Measurements from ENCODE around the gene PRKAG1. TPM values are rescaled to one million over a fixed set of nuclear protein-coding genes. Genes with fewer than 3 reads are reported as not detected.
"Not testable (repeated sequence)": the region's sequence is repeated elsewhere in the genome, so short reads cannot be mapped to it uniquely, and the experiment has no call there.

The PRKAG1 gene
- 10 to 100 TPM; 52.5 to 54.7 TPM for polyA plus RNA-seq

DNA sequence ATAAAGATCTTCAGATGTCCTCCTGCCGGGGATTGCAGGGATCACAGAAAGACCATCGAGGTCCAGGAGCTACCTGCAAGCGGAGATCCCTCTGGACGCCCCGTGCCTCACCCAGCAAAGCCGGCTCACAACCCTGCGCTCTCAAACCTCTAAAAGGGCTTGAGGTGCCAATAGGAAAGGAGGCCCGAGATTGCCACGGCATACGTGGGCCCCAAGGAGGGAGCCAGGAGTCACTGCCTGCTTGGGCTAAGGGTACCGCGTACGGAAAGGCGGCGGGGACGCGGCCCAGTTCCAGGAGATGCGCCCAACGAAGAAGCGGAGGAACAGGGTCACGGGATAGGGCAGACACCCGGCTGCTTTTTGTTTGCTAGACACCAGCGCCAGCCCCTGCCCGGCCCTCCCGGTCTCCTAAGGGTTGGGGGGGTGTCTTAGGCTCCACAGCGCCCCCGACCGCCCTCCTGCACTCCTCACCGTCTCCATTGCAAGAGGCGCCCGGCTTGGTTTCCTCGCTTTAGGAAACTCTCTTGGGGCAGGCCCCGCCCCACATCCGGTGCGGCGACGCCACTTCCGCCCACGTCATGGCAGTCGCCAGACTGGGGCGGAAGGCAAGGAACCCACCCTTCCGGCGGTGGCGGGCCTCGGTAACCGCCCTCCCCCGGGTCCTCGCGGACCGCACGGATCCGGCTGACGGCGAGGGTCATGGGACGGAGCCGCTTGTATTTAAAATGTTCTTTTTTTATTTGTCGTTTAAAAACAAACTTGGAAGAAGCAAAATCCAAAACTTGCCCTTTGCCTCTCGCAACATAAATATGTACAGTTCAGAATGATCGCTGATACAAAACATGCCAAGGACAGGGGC is at the start of gene PRKAG1:
Gene PRKAG1 (minus strand): TSS at position 516 of the 859 bp plus-strand sequence. CDS start 36 bp downstream, at position 480.
- H3K9me3 ChIP-seq (ENCODE audit: control insufficient read depth in 2 of 2, insufficient read depth in 1 of 2, low read depth in 1 of 2, low read length in 1 of 2) = no peaks in the 10 kb centered on the region

DNA sequence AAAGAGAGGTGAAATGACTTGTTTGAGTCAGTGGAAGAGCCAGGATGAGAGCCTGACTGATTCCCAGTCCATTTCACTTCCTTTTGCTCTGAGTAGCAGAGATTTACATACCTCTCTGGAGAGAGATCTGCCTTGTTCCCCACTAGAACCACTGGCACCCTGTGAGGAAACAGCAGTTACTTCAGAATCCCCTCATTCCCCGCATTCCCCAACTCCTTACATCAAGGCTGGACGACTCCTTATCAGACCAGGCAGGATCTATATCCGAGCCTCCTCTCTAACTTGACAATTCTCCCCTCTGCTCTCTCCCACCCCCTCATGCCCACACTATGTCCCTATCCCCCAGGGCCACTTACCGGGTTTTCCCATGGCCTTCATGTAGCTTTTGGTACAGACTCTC is 47.5 kb upstream of the PRKAG1 start:
- Histone ChIP-seq H3K27me3 (ENCODE audit: control insufficient read depth in 1 of 2, insufficient read depth in 2 of 2, low read length in 2 of 2) (no peaks in the 10 kb centered on the region), H3K4me1 (ENCODE audit: control insufficient read depth in 2 of 2, insufficient read depth in 2 of 2, low read length in 1 of 2) (peaks cover 0 to 3% of the 10 kb centered on the region in 2 donors), H3K27ac (ENCODE audit: low read depth in 2 of 2, low read length in 1 of 2) (no peak overlapping the region), H3K4me3 (ENCODE audit: low read depth in 1 of 2, low read length in 2 of 2) (no peak overlapping the region), H3K9me3 (ENCODE audit: control insufficient read depth in 2 of 2, insufficient read depth in 1 of 2, low read depth in 1 of 2, low read length in 1 of 2) (no peaks in the 10 kb centered on the region), H3K36me3 (ENCODE audit: control insufficient read depth in 2 of 2, insufficient read depth in 2 of 2, low read length in 1 of 2) (no peaks in the 10 kb centered on the region)
- 78% methylated on average over 4 of the region's 4 CpGs for WGBS, 2 donors

More for the DNA sequence above, at the start of gene PRKAG1:
- Histone ChIP-seq H3K27me3 (ENCODE audit: control insufficient read depth in 1 of 2, insufficient read depth in 2 of 2, low read length in 2 of 2) (no peaks in the 10 kb centered on the region), H3K4me1 (ENCODE audit: control insufficient read depth in 2 of 2, insufficient read depth in 2 of 2, low read length in 1 of 2) (peaks cover 2 to 3% of the 10 kb centered on the region in 2 donors), H3K36me3 (ENCODE audit: control insufficient read depth in 2 of 2, insufficient read depth in 2 of 2, low read length in 1 of 2) (peaks cover 7 to 21% of the 10 kb centered on the region in 2 donors), H3K27ac (ENCODE audit: low read depth in 2 of 2, low read length in 1 of 2) (peak within 1 kb of the TSS; percentile 90 to 98), H3K4me3 (ENCODE audit: low read depth in 1 of 2, low read length in 2 of 2) (peak within 1 kb of the TSS; percentile 78 to 85)
- WGBS, 2 donors = 0% methylated on average over 58 to 59 of the region's 59 CpGs

DNA sequence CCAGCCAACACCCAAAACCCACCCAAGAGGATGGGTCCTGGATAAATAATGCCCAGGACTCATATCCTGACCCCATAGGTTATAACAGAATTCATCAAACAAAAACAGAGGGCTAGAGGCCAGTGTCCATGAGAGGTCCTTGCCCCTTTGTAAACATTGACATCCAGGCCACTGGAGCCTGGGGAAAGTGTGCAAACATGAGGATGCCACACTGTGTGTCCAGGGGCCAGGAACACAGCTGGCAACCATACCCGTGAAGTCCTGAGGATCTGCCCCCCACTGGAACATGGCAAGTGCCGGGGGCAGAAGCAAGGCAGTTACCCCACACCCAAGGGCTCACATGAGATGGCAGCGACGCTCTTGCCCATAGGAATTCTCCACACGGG is 46.2 kb upstream of the PRKAG1 start:
- H3K27ac ChIP-seq (ENCODE audit: low read depth in 2 of 2, low read length in 1 of 2) = no peak overlapping the region
- peaks cover 0 to 3% of the 10 kb centered on the region in 2 donors for H3K4me1 ChIP-seq (ENCODE audit: control insufficient read depth in 2 of 2, insufficient read depth in 2 of 2, low read length in 1 of 2)
- H3K9me3 ChIP-seq (ENCODE audit: control insufficient read depth in 2 of 2, insufficient read depth in 1 of 2, low read depth in 1 of 2, low read length in 1 of 2) = no peaks in the 10 kb centered on the region
- no peaks in the 10 kb centered on the region for H3K27me3 ChIP-seq (ENCODE audit: control insufficient read depth in 1 of 2, insufficient read depth in 2 of 2, low read length in 2 of 2)
- H3K4me3 ChIP-seq (ENCODE audit: low read depth in 1 of 2, low read length in 2 of 2) = no peak overlapping the region
- no peaks in the 10 kb centered on the region for H3K36me3 ChIP-seq (ENCODE audit: control insufficient read depth in 2 of 2, insufficient read depth in 2 of 2, low read length in 1 of 2)
- 90 to 93% methylated on average over 5 of the region's 5 CpGs for WGBS, 2 donors

- WGBS, 2 donors = 93% methylated on average over 17 of the region's 17 CpGs
These were observed 43.3 kb upstream of the PRKAG1 start for GRCh38 chr12:49061916-49062315.

DNA sequence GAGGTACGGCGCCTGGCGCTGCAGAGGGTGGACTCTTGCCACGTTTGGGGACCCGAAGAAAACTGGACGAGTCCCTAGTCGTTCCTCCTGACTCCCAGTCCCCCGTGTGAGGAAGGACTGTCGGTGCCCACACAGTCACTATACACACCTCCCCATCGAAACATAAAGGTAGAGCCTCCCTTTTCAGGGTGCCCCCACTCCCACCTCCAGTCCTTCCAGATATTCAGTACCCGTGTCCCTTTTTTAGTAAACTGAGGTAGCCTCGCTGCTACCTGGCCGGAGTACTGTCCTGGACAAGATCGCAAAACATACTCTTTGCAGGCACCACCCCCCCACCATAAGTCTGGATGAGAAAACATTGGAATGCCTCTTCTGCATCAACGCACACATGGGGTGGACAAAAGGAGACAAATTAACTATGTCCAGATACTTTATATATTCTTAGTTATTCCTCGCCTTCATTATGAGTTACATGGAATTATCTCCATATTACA is 42.6 kb upstream of the PRKAG1 start:
- Histone ChIP-seq H3K4me1 (ENCODE audit: control insufficient read depth in 2 of 2, insufficient read depth in 2 of 2, low read length in 1 of 2) (peaks cover 11% of the 10 kb centered on the region in 2 donors), H3K27me3 (ENCODE audit: control insufficient read depth in 1 of 2, insufficient read depth in 2 of 2, low read length in 2 of 2) (no peaks in the 10 kb centered on the region), H3K27ac (ENCODE audit: low read depth in 2 of 2, low read length in 1 of 2) (peak overlapping the region; percentile 52 to 98), H3K4me3 (ENCODE audit: low read depth in 1 of 2, low read length in 2 of 2) (peak overlapping the region; percentile 93 to 98), H3K9me3 (ENCODE audit: control insufficient read depth in 2 of 2, insufficient read depth in 1 of 2, low read depth in 1 of 2, low read length in 1 of 2) (no peaks in the 10 kb centered on the region), H3K36me3 (ENCODE audit: control insufficient read depth in 2 of 2, insufficient read depth in 2 of 2, low read length in 1 of 2) (no peaks in the 10 kb centered on the region)
- WGBS, 2 donors = 6% methylated on average over 16 of the region's 16 CpGs

More at GRCh38 chr12:49061916-49062315, 43.3 kb upstream of the PRKAG1 start:
- not testable (repeated sequence) for H3K27ac ChIP-seq (ENCODE audit: low read depth in 2 of 2, low read length in 1 of 2); H3K27me3 ChIP-seq (ENCODE audit: control insufficient read depth in 1 of 2, insufficient read depth in 2 of 2, low read length in 2 of 2); H3K9me3 ChIP-seq (ENCODE audit: control insufficient read depth in 2 of 2, insufficient read depth in 1 of 2, low read depth in 1 of 2, low read length in 1 of 2); H3K4me3 ChIP-seq (ENCODE audit: low read depth in 1 of 2, low read length in 2 of 2); H3K36me3 ChIP-seq (ENCODE audit: control insufficient read depth in 2 of 2, insufficient read depth in 2 of 2, low read length in 1 of 2)
- H3K4me1 ChIP-seq (ENCODE audit: control insufficient read depth in 2 of 2, insufficient read depth in 2 of 2, low read length in 1 of 2) = peaks cover 11% of the 10 kb centered on the region in 2 donors

DNA sequence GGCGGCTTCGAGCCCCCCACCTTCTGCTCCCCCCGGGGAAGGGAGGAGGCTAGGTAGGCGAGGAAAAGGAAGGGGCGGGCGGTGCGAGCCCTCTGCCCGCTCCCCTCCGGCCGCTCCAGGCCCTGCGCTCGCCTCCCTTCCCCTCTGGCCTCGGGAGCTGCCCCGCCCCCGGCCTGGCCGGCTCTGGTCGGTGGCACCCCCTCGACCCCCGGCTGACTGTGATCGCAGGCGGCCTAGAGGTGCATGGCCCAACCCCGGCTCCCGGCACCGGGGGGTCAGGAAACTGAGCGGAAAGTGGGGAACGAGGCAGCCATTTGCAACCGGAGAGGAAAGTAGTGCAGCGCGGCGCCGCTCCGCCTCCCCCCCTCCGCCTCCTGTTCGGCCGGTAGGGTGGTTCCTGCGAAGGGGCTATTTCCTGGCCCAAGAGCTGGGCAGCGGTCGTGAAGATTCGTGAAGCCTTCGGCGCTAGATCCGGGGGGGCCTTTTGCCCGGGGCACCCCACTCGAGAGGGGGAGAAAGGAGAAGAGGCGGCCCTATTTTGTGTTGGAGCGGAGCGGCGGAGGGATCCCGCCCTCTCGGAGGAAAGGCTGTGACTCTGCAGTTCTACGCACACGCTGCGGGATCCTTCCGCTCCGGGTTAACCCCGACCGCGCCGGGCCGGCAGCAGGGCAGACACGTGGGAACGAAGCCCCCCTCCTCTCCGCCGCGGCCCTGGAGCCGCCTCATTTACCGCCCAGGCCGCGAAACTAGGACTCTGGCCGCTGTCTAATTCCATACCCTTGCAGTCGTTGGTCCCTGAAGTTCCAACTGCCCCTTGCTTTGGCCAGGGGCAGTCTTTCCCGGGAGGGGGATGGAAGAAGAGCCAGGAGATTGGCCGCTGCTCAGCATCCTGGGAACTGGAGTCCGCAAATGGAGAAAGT is 41.9 kb upstream of the PRKAG1 start, which contains the start of gene KMT2D:
Gene KMT2D (minus strand): TSS at position 558 of the 920 bp plus-strand sequence. CDS start 5,470 bp downstream, outside the sequence.
- Histone ChIP-seq H3K9me3 (ENCODE audit: control insufficient read depth in 2 of 2, insufficient read depth in 1 of 2, low read depth in 1 of 2, low read length in 1 of 2) (no peaks in the 10 kb centered on the region), H3K36me3 (ENCODE audit: control insufficient read depth in 2 of 2, insufficient read depth in 2 of 2, low read length in 1 of 2) (no peaks in the 10 kb centered on the region), H3K4me3 (ENCODE audit: low read depth in 1 of 2, low read length in 2 of 2) (peak within 1 kb of the TSS; percentile 93 to 98), H3K27ac (ENCODE audit: low read depth in 2 of 2, low read length in 1 of 2) (peak within 1 kb of the TSS; percentile 87 to 98), H3K4me1 (ENCODE audit: control insufficient read depth in 2 of 2, insufficient read depth in 2 of 2, low read length in 1 of 2) (peaks cover 11 to 16% of the 10 kb centered on the region in 2 donors), H3K27me3 (ENCODE audit: control insufficient read depth in 1 of 2, insufficient read depth in 2 of 2, low read length in 2 of 2) (no peaks in the 10 kb centered on the region)
- WGBS, 2 donors = 1% methylated on average over 57 to 74 of the region's 74 CpGs

DNA sequence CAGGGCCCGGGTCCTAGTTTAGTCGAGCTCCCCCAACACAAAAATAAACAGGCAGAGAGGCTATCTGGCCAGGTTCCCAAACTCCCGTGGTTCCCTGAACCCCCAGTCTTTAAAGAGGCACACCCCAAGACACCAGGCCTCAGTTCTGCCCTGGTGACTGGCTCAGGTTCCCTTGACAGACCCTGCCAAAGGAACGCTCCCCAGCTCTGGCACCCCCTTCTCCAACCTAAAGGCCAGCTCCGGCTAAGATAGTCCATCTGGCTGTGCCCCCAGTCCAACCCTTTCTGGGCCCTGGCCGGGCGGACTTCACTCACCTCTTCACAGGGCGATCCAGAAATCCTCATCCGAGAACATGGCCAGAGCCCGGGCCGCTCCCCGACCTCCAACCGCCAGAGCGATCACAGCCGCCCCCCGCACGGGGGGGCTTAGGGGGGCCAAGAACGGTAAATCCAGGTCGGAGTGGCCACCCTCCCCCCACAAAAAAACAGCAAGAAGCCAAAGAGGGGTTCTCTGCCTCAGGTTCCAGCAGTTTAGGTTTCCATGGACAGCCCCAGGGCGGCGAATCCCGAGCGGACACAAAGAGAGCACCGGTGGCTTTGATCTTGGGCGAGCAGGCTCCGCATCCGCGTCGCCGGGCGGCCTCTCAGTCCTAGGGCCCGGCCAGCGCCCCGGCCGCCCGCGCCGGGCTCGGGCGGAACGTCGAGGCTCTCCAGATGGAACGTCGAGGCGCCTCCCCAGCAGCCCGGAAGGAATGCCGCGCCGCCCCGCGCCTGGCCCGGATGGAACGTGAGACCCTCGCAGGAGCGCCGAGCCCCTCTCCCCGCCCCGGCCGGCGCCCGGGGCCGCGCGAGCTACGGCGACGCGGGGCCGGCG is 41.0 kb upstream of the PRKAG1 start:
- H3K27me3 ChIP-seq (ENCODE audit: control insufficient read depth in 1 of 2, insufficient read depth in 2 of 2, low read length in 2 of 2) = no peaks in the 10 kb centered on the region
- peak overlapping the region; percentile 87 to 98 for H3K27ac ChIP-seq (ENCODE audit: low read depth in 2 of 2, low read length in 1 of 2)
- 1% methylated on average over 31 to 70 of the region's 70 CpGs for WGBS, 2 donors
- H3K36me3 ChIP-seq (ENCODE audit: control insufficient read depth in 2 of 2, insufficient read depth in 2 of 2, low read length in 1 of 2) = peaks cover 0 to under 1% of the 10 kb centered on the region in 2 donors
- no peaks in the 10 kb centered on the region for H3K9me3 ChIP-seq (ENCODE audit: control insufficient read depth in 2 of 2, insufficient read depth in 1 of 2, low read depth in 1 of 2, low read length in 1 of 2)
- H3K4me1 ChIP-seq (ENCODE audit: control insufficient read depth in 2 of 2, insufficient read depth in 2 of 2, low read length in 1 of 2) = peaks cover 11 to 17% of the 10 kb centered on the region in 2 donors
- H3K4me3 ChIP-seq (ENCODE audit: low read depth in 1 of 2, low read length in 2 of 2) = peak overlapping the region; percentile 93 to 98

GRCh38 chr12:49059045-49059298 is 40.4 kb upstream of the PRKAG1 start:
- peak overlapping the region; percentile 93 to 98 for H3K4me3 ChIP-seq (ENCODE audit: low read depth in 1 of 2, low read length in 2 of 2)
- WGBS, 2 donors = 0% methylated on average over 1 of the region's 1 CpG
- no peaks in the 10 kb centered on the region for H3K27me3 ChIP-seq (ENCODE audit: control insufficient read depth in 1 of 2, insufficient read depth in 2 of 2, low read length in 2 of 2)
- peaks cover 11 to 17% of the 10 kb centered on the region in 2 donors for H3K4me1 ChIP-seq (ENCODE audit: control insufficient read depth in 2 of 2, insufficient read depth in 2 of 2, low read length in 1 of 2)
- no peaks in the 10 kb centered on the region for H3K9me3 ChIP-seq (ENCODE audit: control insufficient read depth in 2 of 2, insufficient read depth in 1 of 2, low read depth in 1 of 2, low read length in 1 of 2)
- peak overlapping the region; percentile 87 to 98 for H3K27ac ChIP-seq (ENCODE audit: low read depth in 2 of 2, low read length in 1 of 2)
- peaks cover 0 to 6% of the 10 kb centered on the region in 2 donors for H3K36me3 ChIP-seq (ENCODE audit: control insufficient read depth in 2 of 2, insufficient read depth in 2 of 2, low read length in 1 of 2)
